ENCODE data around the gene NCK1.
"Not testable (repeated sequence)": the region's sequence is repeated elsewhere in the genome, so short reads cannot be mapped to it uniquely, and the experiment has no call there.

Gene NCK1

DNA sequence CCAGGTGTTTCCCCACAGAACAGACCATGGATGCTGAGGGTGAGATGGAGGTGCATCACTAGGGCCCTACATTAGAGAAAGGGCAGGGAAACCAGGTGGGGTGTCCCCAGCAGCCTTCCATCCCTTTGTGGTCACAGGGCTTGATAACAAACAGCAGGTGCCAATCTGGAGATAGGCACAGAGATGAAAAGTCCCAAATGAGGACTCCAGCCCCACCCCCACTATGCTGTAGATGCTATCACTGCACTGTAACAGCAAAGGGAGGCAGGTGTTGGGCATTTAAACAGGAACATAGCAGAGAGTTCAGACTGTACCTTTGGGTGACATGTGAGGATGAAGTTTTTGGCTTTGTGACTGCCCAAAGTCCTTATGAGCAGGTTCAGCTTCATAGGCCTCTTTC is 117.2 kb downstream of the NCK1 start:
- Histone ChIP-seq H3K36me3 (ENCODE audit: insufficient read depth, insufficient read length, low read length) (peaks cover 4% of the 10 kb centered on the region), H3K27me3 (ENCODE audit: insufficient read depth, insufficient read length) (no peaks in the 10 kb centered on the region), H3K9ac (ENCODE audit: insufficient read length, low read depth) (no peak overlapping the region), H3K9me3 (ENCODE audit: insufficient read depth, low read length) (no peaks in the 10 kb centered on the region), H3K4me1 (ENCODE audit: insufficient read depth, insufficient read length) (no peaks in the 10 kb centered on the region), H3K4me3 (ENCODE audit: insufficient read length, low read depth) (no peak overlapping the region)
- TF ChIP-seq YY1 (IDR thresholded peaks at IDR 0.05; ENCODE audit: insufficient read depth, insufficient read length) (no peak), SUZ12 (IDR thresholded peaks at IDR 0.05; ENCODE audit: extremely low read depth, insufficient read depth, insufficient read length) (no peak), ZNF274 (IDR thresholded peaks at IDR 0.05; ENCODE audit: low read depth, low read length) (no peak)
- no peak for DNase-seq (ENCODE audit: low read depth, low spot score)

GRCh38 chr3:136979684-136980083 is 117.7 kb downstream of the NCK1 start:
- H3K36me3 ChIP-seq (ENCODE audit: insufficient read depth, insufficient read length, low read length) = peaks cover 4% of the 10 kb centered on the region
- no peak overlapping the region for H3K9ac ChIP-seq (ENCODE audit: insufficient read length, low read depth)
- no peak overlapping the region for H3K4me3 ChIP-seq (ENCODE audit: insufficient read length, low read depth)
- H3K9me3 ChIP-seq (ENCODE audit: insufficient read depth, low read length) = no peaks in the 10 kb centered on the region
- H3K27me3 ChIP-seq (ENCODE audit: insufficient read depth, insufficient read length) = no peaks in the 10 kb centered on the region
- no peak for DNase-seq (ENCODE audit: low read depth, low spot score)
- no peaks in the 10 kb centered on the region for H3K4me1 ChIP-seq (ENCODE audit: insufficient read depth, insufficient read length)
- TF ChIP-seq SUZ12 (IDR thresholded peaks at IDR 0.05; ENCODE audit: extremely low read depth, insufficient read depth, insufficient read length) (no peak), YY1 (IDR thresholded peaks at IDR 0.05; ENCODE audit: insufficient read depth, insufficient read length) (no peak), ZNF274 (IDR thresholded peaks at IDR 0.05; ENCODE audit: low read depth, low read length) (no peak)

GRCh38 chr3:136982033-136982432 is 120.0 kb downstream of the NCK1 start:
- Histone ChIP-seq H3K27me3 (ENCODE audit: insufficient read depth, insufficient read length) (no peaks in the 10 kb centered on the region), H3K4me1 (ENCODE audit: insufficient read depth, insufficient read length) (no peaks in the 10 kb centered on the region), H3K4me3 (ENCODE audit: insufficient read length, low read depth) (no peak overlapping the region), H3K9ac (ENCODE audit: insufficient read length, low read depth) (no peak overlapping the region), H3K36me3 (ENCODE audit: insufficient read depth, insufficient read length, low read length) (peaks cover 4% of the 10 kb centered on the region), H3K9me3 (ENCODE audit: insufficient read depth, low read length) (no peaks in the 10 kb centered on the region; the same call in 1 of the 2 replicates)
- TF ChIP-seq SUZ12 (IDR thresholded peaks at IDR 0.05; ENCODE audit: extremely low read depth, insufficient read depth, insufficient read length) (no peak), YY1 (IDR thresholded peaks at IDR 0.05; ENCODE audit: insufficient read depth, insufficient read length) (no peak), ZNF274 (IDR thresholded peaks at IDR 0.05; ENCODE audit: low read depth, low read length) (no peak)
- DNase-seq (ENCODE audit: low read depth, low spot score) = no peak

GRCh38 chr3:136982520-136983138 is 120.6 kb downstream of the NCK1 start:
- DNase-seq (ENCODE audit: low read depth, low spot score) = no peak
- Histone ChIP-seq H3K4me1 (ENCODE audit: insufficient read depth, insufficient read length) (no peaks in the 10 kb centered on the region), H3K9me3 (ENCODE audit: insufficient read depth, low read length) (peaks cover 5% of the 10 kb centered on the region; the same call in 1 of the 2 replicates), H3K9ac (ENCODE audit: insufficient read length, low read depth) (no peak overlapping the region), H3K27me3 (ENCODE audit: insufficient read depth, insufficient read length) (no peaks in the 10 kb centered on the region), H3K4me3 (ENCODE audit: insufficient read length, low read depth) (no peak overlapping the region), H3K36me3 (ENCODE audit: insufficient read depth, insufficient read length, low read length) (peaks cover 4% of the 10 kb centered on the region)
- TF ChIP-seq ZNF274 (IDR thresholded peaks at IDR 0.05; ENCODE audit: low read depth, low read length) (no peak), YY1 (IDR thresholded peaks at IDR 0.05; ENCODE audit: insufficient read depth, insufficient read length) (no peak), SUZ12 (IDR thresholded peaks at IDR 0.05; ENCODE audit: extremely low read depth, insufficient read depth, insufficient read length) (no peak)

- H3K36me3 ChIP-seq (ENCODE audit: insufficient read depth, insufficient read length, low read length) = peaks cover 4% of the 10 kb centered on the region
- H3K9ac ChIP-seq (ENCODE audit: insufficient read length, low read depth) = no peak overlapping the region
- H3K9me3 ChIP-seq (ENCODE audit: insufficient read depth, low read length) = peaks cover 22% of the 10 kb centered on the region; the same call in 1 of the 2 replicates
- TF ChIP-seq SUZ12 (IDR thresholded peaks at IDR 0.05; ENCODE audit: extremely low read depth, insufficient read depth, insufficient read length) = no peak
- TF ChIP-seq YY1 (IDR thresholded peaks at IDR 0.05; ENCODE audit: insufficient read depth, insufficient read length) = no peak
- no peak for TF ChIP-seq ZNF274 (IDR thresholded peaks at IDR 0.05; ENCODE audit: low read depth, low read length)
- H3K4me3 ChIP-seq (ENCODE audit: insufficient read length, low read depth) = no peak overlapping the region
- no peaks in the 10 kb centered on the region for H3K4me1 ChIP-seq (ENCODE audit: insufficient read depth, insufficient read length)
- no peak for DNase-seq (ENCODE audit: low read depth, low spot score)
- no peaks in the 10 kb centered on the region for H3K27me3 ChIP-seq (ENCODE audit: insufficient read depth, insufficient read length)
Observed at GRCh38 chr3:136984837-136985236, 122.8 kb downstream of the NCK1 start.

DNA sequence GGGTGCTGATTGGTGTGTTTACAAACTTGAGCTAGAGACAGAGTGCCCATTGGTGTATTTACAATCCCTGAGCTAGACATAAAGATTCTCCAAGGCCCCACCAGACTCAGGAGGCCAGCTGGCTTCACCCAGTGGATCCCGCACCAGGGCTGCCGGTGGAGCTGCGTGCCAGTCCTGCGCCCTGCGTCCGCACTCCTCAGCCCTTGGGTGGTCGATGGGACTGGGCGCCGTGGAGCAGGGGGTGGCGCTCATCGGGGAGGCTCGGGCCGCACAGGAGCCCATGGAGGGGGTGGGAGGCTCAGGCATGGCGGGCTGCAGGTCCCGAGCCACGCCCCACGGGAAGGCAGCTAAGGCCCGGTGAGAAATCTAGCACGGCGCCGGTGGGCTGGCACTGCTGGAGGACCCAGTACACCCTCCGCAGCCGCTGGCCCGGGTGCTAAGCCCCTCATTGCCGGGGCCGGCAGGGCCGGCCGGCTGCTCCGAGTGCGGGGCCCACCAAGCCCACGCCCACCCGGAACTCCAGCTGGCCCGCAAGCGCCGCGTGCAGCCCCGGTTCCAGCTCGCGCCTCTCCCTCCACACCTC is 125.5 kb downstream of the NCK1 start:
- not testable (repeated sequence) for H3K4me1 ChIP-seq (ENCODE audit: insufficient read depth, insufficient read length); H3K36me3 ChIP-seq (ENCODE audit: insufficient read depth, insufficient read length, low read length); H3K4me3 ChIP-seq (ENCODE audit: insufficient read length, low read depth); DNase-seq (ENCODE audit: low read depth, low spot score); H3K27me3 ChIP-seq (ENCODE audit: insufficient read depth, insufficient read length); H3K9ac ChIP-seq (ENCODE audit: insufficient read length, low read depth)
- H3K9me3 ChIP-seq (ENCODE audit: insufficient read depth, low read length) = peaks cover 22% of the 10 kb centered on the region; the same call in 1 of the 2 replicates

DNA sequence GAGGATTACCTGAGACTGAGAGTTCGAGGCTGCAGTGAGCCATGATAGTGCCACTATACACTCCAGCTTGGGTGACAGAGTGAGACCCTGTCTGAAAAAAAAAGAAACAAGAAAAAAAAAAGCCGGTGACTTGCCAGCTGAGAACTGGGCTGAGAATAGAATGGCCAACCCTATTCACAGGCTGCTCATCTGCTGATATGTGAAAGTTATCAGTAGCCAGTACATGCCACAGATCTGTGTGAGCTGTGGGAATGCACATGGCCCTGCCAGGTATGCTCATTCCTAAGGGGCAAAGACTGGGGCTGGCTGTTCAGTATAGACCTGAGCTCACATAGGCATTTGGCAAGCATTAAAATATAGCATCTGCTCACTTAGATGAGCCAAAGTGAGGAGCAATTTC is 126.6 kb downstream of the NCK1 start:
- Histone ChIP-seq H3K9ac (ENCODE audit: insufficient read length, low read depth) (no peak overlapping the region), H3K9me3 (ENCODE audit: insufficient read depth, low read length) (peaks cover 22% of the 10 kb centered on the region; the same call in 1 of the 2 replicates), H3K4me1 (ENCODE audit: insufficient read depth, insufficient read length) (no peaks in the 10 kb centered on the region), H3K27me3 (ENCODE audit: insufficient read depth, insufficient read length) (no peaks in the 10 kb centered on the region), H3K4me3 (ENCODE audit: insufficient read length, low read depth) (no peak overlapping the region), H3K36me3 (ENCODE audit: insufficient read depth, insufficient read length, low read length) (no peaks in the 10 kb centered on the region)
- no peak for DNase-seq (ENCODE audit: low read depth, low spot score)
- TF ChIP-seq YY1 (IDR thresholded peaks at IDR 0.05; ENCODE audit: insufficient read depth, insufficient read length) (no peak), ZNF274 (IDR thresholded peaks at IDR 0.05; ENCODE audit: low read depth, low read length) (no peak), SUZ12 (IDR thresholded peaks at IDR 0.05; ENCODE audit: extremely low read depth, insufficient read depth, insufficient read length) (no peak)

All from NT2/D1 (cell line).